GM21526 (cell line): ENCODE results near the gene RGS7.
"Not testable (repeated sequence)": the region's sequence is repeated elsewhere in the genome, so short reads cannot be mapped to it uniquely, and the experiment has no call there.

Experiments
- ATAC-seq: cut with Tn5 transposase; IDR thresholded peaks from one replicate; pipeline ENCODE4 v1.9.1; 2021; ENCODE audit warnings: moderate library complexity; ENCODE audit not compliant: unreplicated experiment, low FRiP score

RGS7 gene

GRCh38 chr1:241275226-241275625, 81.8 kb downstream of the RGS7 start:
- no peak for ATAC-seq

- ATAC-seq: no peak
These were observed 82.3 kb downstream of the RGS7 start for GRCh38 chr1:241274693-241275092.

GRCh38 chr1:241272828-241273227, 84.2 kb downstream of the RGS7 start:
- ATAC-seq: no peak

GRCh38 chr1:241271427-241271826, 85.6 kb downstream of the RGS7 start:
- no peak for ATAC-seq

- no peak for ATAC-seq
These were observed 87.0 kb downstream of the RGS7 start for GRCh38 chr1:241270016-241270415.

GRCh38 chr1:241269116-241269515, 87.9 kb downstream of the RGS7 start:
- ATAC-seq: no peak

- ATAC-seq: no peak
These were observed 90.9 kb downstream of the RGS7 start for GRCh38 chr1:241266121-241266520.

GRCh38 chr1:241265428-241265827, 91.6 kb downstream of the RGS7 start:
- no peak for ATAC-seq

GRCh38 chr1:241263346-241263745, 93.7 kb downstream of the RGS7 start:
- no peak for ATAC-seq

GRCh38 chr1:241253471-241253870, 103.5 kb downstream of the RGS7 start:
- ATAC-seq: no peak

- ATAC-seq: no peak
These were observed 106.5 kb downstream of the RGS7 start for GRCh38 chr1:241250465-241250864.

- no peak for ATAC-seq
These were observed 116.9 kb downstream of the RGS7 start for GRCh38 chr1:241240069-241240468.

- ATAC-seq: no peak
These were observed 119.1 kb downstream of the RGS7 start for GRCh38 chr1:241237873-241238272.

GRCh38 chr1:241235256-241235897, 121.6 kb downstream of the RGS7 start:
- no peak for ATAC-seq

GRCh38 chr1:241229711-241230110, 127.3 kb downstream of the RGS7 start:
- no peak for ATAC-seq

GRCh38 chr1:241229216-241229615, 127.8 kb downstream of the RGS7 start:
- no peak for ATAC-seq

- ATAC-seq: no peak
These were observed 128.7 kb downstream of the RGS7 start for GRCh38 chr1:241228339-241228738.

- ATAC-seq: no peak
These were observed 131.3 kb downstream of the RGS7 start for GRCh38 chr1:241225741-241226140.

GRCh38 chr1:241224189-241224588, 132.8 kb downstream of the RGS7 start:
- ATAC-seq: not testable (repeated sequence)

GRCh38 chr1:241222813-241223212, 134.2 kb downstream of the RGS7 start:
- ATAC-seq: not testable (repeated sequence)

GRCh38 chr1:241221319-241221718, 135.7 kb downstream of the RGS7 start:
- ATAC-seq: no peak

- not testable (repeated sequence) for ATAC-seq
These were observed 136.1 kb downstream of the RGS7 start for GRCh38 chr1:241220913-241221312.

GRCh38 chr1:241219449-241219848, 137.6 kb downstream of the RGS7 start:
- ATAC-seq: no peak
